Loucy (cell line): Measurements from ENCODE around the gene ZNF573.

Experiments
- CTCF ChIP-seq: fragments of 200-600 bp; sonication (generic); conservative IDR thresholded peaks from 2 replicates; pipeline ENCODE4 v1.5.1; 2014; ENCODE audit warnings: mild to moderate bottlenecking, antibody characterized with exemption, low read length
- EZH2phosphoT487 ChIP-seq: fragments of 200-600 bp; IDR thresholded peaks from 2 replicates; pipeline ENCODE4 v1.6.1; 2018; ENCODE audit warnings: antibody characterized with exemption, mild to moderate bottlenecking, moderate library complexity, borderline replicate concordance

GRCh38 chr19:37813340-37813739 is 34.0 kb upstream of the ZNF573 start:
- no peak for TF ChIP-seq CTCF
- no peak for TF ChIP-seq EZH2phosphoT487
